Fibroblast of gingiva (primary cell): ENCODE results near the gene AUTS2.

Experiments used
- DNase-seq: peaks from one replicate; pipeline ENCODE4 v3.0.0-alpha.2; 2011; ENCODE audit warnings: low read depth

AUTS2 gene

DNA sequence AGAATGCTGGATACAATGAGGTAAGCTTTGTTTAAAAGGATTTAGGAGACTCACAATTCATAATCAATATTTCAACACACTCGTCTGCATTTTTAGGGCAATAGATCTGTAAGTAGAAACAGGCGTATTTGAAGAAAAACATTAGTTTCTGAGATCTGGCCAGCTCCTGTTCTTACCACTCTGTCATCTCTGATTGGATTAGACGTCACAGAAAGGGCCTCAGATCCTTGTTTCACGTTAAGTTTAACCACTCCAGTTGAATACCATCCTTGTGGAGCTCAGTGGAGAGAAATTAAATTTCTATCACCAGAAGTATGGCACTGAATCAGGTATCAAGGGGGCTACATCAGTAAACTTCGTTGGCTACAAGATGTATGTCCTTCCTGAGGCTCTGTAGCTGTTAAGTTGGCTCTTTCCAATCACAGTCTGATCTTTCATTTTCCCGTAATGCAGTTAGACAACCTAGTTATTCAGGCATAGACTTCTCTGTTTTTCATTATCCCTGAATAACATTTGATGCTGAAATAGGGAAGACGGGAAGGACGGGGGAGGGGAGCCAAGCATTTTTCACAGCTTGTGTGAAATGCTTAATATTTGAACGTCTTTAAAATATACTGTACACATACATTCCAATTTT lies 874.4 kb downstream of the AUTS2 start:
- DNase-seq = no peak

GRCh38 chr7:70474639-70475234 lies 876.5 kb downstream of the AUTS2 start:
- DNase-seq = no peak

- DNase-seq = no peak
Observed at GRCh38 chr7:70477036-70478010, 879.0 kb downstream of the AUTS2 start.

DNA sequence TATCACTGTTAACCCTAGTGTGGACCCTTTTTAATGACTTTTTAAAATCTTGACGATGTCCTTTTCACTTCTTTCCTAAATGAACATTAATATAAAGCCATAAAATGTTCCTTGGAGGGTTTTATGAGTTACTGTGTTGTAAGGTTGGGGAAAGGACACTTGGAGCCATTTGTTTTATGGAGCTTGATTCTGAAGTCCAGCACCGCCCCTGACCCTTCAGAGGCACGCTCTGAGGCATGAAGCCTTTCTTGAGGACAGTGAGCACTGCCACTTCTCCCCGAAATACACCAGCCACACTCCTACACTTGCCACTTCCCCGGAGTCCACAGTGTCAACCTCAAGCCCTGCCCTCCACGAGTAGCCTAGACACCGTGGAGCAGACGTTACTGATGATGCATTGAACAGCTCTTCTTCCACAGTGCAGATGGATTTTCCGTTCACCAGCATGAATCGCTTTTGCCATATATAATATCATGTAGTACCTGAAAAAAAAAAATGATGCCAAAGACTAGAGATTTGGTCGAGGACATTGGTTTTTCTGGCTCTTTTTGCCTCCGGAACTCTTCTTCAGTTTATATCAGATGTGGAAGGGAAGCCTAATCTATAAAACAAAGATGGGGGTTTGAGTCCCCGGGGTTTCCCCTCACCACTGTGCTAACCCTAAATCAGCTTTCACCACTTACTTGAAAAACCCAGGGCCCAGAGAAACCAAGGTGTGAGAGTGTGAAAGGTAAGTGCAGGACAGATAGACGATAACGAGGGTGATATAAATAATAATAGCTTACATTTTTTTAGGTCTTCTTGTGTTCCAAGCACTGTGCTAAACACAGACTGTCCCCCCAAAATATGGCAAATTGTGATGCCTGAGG lies 881.1 kb downstream of the AUTS2 start:
- DNase-seq = no peak

DNA sequence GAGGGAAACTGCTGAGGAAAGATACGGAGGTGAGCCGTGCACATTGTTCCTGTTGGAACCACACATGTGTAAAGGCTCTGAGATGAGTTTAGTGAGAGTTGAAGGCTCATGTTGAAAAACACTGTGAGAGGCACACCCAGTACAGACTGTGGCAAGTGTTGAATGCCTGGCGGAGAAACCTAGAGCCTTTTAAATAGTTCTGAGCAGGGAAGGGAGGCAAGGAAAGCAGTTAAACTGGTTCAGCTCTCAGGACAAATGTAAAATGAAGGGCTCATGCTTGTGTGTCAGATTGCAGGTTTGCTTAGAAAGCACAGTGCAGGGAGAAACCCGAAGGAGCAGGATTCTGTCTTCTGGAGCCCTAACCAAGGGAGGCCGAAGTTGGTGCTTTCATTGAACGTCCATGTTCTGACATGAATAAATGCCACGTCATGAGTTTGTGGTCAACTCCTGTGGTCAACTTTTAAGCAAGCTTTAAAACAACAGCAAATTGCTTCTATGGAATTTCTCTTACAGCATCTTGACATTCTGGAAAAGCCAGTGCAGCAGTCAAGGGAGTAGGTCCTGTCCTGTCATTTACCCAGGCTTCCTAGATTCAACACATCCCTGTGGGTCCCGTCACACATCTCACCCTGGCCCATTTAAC lies 882.8 kb downstream of the AUTS2 start:
- no peak for DNase-seq

- DNase-seq = no peak
Observed at GRCh38 chr7:70481570-70482123, 883.4 kb downstream of the AUTS2 start.

GRCh38 chr7:70484255-70484654 lies 886.0 kb downstream of the AUTS2 start:
- no peak for DNase-seq

GRCh38 chr7:70486977-70487376 lies 888.7 kb downstream of the AUTS2 start:
- DNase-seq = no peak

DNA sequence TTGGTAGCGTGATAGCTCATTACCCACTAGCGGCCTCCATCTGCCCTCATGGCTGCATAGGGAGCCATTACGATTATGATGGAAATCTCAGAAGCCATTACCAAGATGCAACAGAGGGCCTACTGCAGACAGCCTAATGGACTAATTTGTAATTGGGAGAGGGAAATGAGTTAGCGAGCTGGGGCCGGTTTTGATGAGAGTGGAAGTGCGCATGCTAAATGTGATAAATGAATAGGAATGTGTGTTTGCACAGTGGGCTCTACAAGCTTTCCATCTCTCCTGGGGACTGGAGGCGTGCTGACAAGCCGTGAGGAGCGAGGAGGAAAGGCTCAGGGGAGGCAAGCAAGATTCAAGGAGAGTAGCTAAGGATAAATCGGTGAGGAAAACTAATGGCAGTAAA lies 889.2 kb downstream of the AUTS2 start:
- DNase-seq = no peak

DNA sequence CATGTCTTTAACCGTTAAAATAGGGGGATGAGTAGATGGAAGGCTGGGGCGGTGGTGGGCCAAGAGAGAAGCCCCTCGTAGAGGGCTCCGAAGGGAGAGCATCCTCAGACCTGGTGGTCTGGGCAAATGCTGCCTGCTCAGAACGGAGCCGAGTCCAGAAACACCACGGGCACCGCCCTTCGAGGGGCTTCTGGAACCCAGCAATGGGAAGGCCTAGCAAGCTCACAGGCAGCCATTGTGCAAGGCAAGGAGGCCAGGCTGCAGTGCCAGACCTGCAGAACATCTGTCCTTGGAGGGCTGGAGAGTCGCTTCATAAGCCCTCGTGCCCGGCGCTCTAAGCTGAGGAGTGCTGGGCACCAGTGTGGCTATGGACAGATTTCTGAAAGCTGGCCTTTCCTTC lies 889.6 kb downstream of the AUTS2 start:
- no peak for DNase-seq

DNA sequence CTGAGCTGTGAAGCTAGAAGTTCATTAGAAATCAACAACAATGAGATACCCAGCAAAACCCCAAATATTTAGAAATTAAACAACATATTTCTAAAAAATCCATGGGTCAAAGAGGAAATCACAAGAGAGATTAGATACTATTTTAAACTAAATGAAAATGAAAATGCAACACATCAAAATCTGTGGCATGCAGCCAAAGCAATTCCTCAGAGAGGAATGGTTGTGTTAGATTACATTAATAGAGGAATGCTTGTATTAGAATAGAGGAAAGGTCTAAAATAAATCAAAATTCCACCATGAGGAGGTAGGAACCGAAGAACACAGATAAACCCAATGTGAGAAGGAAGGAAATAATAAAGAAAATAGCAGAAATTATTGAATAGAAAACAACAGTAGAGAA lies 891.5 kb downstream of the AUTS2 start:
- no peak for DNase-seq

- no peak for DNase-seq
Observed at GRCh38 chr7:70492625-70493024, 894.4 kb downstream of the AUTS2 start.

DNA sequence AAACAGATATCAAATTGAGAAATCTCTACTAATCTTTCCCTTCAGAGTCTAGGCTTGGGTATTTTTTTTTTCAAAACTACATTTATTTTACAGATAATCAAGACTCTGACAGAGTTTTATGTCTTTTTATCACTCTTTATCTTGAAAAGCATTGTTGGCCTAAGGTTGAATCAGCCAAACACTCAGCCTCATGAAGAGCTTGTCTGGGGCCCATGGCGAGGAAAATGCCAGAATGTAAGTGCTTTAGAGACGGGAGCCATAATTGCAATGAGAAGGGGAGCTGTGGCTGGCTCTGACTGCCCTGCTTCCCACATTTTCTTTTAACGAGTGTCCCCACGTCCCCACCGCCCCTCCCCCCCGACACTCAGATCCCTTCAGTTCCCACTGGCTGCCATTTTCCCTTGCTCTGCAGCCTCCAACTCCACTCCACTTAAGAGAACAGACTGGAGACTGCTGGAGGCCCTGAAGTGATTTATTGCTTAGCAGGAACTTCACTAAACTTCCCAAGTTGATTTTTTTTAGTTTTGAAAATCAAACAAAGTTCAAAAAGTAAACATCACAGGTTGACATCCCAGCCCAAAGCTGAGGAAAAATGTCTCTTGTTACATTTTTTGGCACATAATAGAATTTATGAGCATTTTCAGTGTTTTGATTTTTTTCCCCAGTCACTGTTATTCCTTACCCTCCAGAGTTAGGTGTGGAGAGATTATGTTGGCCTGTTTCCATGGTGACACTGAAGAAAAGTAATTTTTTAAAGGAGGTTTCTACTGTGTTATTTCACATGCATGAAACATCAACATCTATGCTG lies 896.2 kb downstream of the AUTS2 start:
- no peak for DNase-seq

DNA sequence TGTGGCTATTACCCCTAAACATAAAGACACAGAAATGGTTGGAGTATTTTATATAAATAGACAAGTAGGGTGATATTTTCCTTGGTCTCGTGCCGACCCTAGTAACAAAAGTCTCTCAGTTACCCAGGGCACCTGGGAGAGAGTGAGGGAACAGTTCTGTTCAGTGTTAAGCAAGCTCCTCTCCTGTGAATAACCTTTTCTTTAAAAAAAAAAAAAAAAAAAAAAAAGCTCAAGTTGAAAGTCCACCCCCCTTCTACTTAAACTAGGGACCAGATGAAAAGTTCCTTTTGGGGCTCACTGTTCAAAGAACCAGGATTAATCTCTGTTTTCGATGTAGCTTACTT lies 896.7 kb downstream of the AUTS2 start:
- DNase-seq = no peak

GRCh38 chr7:70497793-70498192 lies 899.5 kb downstream of the AUTS2 start:
- DNase-seq = no peak

DNA sequence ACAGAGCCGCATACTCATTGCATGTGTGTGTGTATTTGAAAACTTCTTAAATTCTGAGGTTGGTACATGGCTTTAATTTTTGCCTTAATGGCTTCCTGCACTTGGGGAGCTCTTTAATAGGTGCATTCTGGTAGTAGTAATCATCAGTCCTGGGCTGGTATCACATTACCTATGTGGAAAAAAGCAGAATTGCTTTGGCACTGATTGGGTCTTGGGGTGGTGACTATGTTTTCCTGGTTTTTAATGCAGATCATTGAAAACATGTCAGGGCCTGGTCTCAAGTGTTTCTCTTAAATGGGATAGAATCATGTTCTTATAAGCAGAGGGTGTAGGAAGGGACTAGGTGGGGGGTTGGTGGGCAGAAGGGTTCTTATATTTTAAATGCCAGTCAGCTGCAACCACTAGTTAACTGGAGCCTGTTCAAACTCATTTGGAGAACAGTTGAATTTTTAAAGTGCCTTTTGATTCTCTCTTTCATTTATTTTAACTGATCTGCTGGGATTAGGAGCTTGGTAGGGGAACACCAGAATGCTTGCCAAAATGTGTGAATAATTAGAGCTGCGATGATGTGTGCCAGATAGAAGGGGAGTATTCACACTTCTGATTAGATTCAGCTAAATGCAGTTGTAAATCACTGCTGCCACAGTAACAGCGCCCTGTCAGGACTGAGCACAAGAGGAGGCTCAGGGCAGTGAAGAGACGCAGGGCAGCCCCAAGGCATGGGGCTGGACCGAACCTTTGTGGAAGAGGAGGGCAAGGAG lies 900.1 kb downstream of the AUTS2 start:
- DNase-seq = no peak

- DNase-seq = no peak
Observed at GRCh38 chr7:70500261-70500660, 902.0 kb downstream of the AUTS2 start.

DNA sequence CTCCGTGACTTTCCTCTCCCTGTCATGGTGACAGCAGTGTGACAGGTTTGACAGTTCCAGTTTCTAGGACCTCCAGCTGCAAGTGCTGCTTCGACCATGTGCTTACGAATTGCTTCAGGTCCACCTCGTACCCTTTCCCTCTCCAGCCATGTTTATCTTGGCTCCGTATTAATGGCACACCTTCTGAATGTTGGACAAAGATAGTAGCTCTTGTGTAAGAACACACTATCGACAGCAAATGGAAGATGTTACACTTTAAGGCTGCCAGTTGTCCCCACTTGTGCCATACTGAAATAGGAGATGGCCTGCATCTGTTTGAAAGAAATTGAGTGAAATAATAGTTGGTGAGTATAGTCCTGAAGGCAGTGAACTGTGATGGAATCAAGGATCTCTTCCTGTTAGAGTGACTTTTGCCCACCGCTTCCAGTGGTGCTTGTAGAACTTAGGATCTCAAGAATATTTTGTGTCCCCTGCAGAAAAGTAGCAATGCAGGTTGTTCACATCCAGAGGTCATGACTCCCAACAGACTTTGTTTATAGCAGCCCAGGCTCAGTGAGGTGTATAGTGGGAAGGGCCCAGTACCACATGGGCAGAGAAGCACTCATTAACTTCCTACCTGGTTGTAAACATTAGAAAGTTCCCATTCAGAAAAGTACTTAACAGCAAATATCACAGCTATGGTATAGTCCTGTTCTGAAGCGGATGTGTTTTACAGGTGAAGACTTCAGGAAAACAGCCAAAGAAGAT lies 904.0 kb downstream of the AUTS2 start:
- no peak for DNase-seq

GRCh38 chr7:70504254-70504653 lies 906.0 kb downstream of the AUTS2 start:
- DNase-seq = no peak
